Astrocyte (in vitro differentiated cells and primary cell): ENCODE data around the gene NXN.
"Not testable (repeated sequence)": the region's sequence is repeated elsewhere in the genome, so short reads cannot be mapped to it uniquely, and the experiment has no call there.

Source experiments
- EZH2 ChIP-seq: IDR thresholded peaks from 2 replicates; pipeline ENCODE4 v1.6.1; 2012; ENCODE audit warnings: mild to moderate bottlenecking, low read length, inconsistent platforms; ENCODE audit not compliant: insufficient read depth
- TF ChIP-seq, protein P1 (sequence below): IDR thresholded peaks from 2 replicates; pipeline ENCODE4 v1.5.1; 2011; ENCODE audit warnings: low read depth, mild to moderate bottlenecking, inconsistent platforms, low read length, moderate library complexity; ENCODE audit not compliant: insufficient read depth

DNA sequence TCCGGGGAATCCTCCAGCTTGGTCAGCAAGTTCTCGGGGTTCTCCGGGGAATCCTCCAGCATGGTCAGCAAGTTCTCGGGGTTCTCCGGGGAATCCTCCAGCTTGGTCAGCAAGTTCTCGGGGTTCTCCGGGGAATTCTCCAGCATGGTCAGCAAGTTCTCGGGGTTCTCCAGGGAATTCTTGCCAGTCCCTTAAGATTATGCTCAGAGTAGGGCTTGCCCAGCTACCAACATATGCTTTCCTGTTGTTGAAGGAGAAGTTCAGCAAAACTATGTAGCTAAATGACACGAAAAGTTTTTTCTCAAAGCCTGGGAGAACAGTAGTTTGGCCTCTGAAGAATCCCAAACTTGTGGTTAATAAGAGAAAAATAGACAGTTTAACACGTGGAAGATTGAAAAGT is 112.3 kb downstream of the NXN start:
- not testable (repeated sequence) for TF ChIP-seq EZH2
- TF ChIP-seq, protein P1, sequence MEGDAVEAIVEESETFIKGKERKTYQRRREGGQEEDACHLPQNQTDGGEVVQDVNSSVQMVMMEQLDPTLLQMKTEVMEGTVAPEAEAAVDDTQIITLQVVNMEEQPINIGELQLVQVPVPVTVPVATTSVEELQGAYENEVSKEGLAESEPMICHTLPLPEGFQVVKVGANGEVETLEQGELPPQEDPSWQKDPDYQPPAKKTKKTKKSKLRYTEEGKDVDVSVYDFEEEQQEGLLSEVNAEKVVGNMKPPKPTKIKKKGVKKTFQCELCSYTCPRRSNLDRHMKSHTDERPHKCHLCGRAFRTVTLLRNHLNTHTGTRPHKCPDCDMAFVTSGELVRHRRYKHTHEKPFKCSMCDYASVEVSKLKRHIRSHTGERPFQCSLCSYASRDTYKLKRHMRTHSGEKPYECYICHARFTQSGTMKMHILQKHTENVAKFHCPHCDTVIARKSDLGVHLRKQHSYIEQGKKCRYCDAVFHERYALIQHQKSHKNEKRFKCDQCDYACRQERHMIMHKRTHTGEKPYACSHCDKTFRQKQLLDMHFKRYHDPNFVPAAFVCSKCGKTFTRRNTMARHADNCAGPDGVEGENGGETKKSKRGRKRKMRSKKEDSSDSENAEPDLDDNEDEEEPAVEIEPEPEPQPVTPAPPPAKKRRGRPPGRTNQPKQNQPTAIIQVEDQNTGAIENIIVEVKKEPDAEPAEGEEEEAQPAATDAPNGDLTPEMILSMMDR = not testable (repeated sequence)
